ENCODE results near the gene CELA2A.

CELA2A gene

GRCh38 chr1:15414445-15414983, 42.0 kb upstream of the CELA2A start:
- Histone ChIP-seq H3K4me3 (ENCODE audit: low read depth, low read length) (no peak overlapping the region), H3K9me3 (no peaks in the 10 kb centered on the region), H3K27me3 (no peaks in the 10 kb centered on the region), H3K4me1 (no peaks in the 10 kb centered on the region; the same call in 1 of the 2 replicates), H3K36me3 (no peaks in the 10 kb centered on the region)
- no peak for DNase-seq
- TF ChIP-seq, protein P1, sequence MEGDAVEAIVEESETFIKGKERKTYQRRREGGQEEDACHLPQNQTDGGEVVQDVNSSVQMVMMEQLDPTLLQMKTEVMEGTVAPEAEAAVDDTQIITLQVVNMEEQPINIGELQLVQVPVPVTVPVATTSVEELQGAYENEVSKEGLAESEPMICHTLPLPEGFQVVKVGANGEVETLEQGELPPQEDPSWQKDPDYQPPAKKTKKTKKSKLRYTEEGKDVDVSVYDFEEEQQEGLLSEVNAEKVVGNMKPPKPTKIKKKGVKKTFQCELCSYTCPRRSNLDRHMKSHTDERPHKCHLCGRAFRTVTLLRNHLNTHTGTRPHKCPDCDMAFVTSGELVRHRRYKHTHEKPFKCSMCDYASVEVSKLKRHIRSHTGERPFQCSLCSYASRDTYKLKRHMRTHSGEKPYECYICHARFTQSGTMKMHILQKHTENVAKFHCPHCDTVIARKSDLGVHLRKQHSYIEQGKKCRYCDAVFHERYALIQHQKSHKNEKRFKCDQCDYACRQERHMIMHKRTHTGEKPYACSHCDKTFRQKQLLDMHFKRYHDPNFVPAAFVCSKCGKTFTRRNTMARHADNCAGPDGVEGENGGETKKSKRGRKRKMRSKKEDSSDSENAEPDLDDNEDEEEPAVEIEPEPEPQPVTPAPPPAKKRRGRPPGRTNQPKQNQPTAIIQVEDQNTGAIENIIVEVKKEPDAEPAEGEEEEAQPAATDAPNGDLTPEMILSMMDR (IDR thresholded peaks at IDR 0.05; ENCODE audit: low read depth, low read length) = no peak

- no peaks in the 10 kb centered on the region for H3K36me3 ChIP-seq
- no peak for DNase-seq
- H3K4me3 ChIP-seq (ENCODE audit: low read depth, low read length) = no peak overlapping the region
Measured at GRCh38 chr1:15417059-15417934, 39.2 kb upstream of the CELA2A start.

DNA sequence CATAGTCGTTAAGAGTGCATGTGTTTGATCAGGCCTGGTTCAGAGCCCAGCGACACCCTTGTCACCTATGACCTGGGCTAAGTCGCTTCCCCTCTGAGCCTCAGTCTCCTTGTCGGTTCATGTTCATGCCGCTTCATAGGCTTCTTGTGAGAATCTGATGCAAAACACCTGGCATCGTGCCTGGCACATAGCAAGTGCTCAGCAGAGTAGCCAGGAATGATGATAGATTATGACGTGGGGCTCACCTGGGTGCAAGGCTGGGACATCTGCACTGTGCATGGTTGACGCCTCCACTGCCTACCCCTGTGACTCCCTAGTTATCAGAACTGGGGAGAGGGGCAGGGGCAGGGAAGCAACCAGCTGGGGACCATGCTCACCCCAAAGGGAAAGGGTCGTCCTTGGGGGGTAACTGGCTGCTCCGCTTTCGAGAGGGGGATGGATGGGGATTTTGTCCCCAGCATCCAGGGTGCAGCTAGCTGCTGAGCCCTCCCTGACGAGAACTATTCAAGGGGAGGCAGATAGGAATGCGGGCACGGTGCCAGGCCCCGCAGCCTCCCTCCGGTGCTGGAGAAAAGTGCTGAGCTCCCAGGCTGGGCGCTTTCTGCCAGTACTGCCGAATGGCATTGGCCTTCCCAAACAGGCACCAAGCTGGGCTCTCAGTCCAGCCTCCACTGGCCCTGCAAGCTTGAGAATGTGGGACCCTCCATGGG, 37.6 kb upstream of the CELA2A start:
- no peaks in the 10 kb centered on the region for H3K27me3 ChIP-seq
- no peaks in the 10 kb centered on the region for H3K9me3 ChIP-seq
- no peak overlapping the region for H3K4me3 ChIP-seq (ENCODE audit: low read depth, low read length)
- H3K36me3 ChIP-seq = no peaks in the 10 kb centered on the region
- no peak for DNase-seq
- TF ChIP-seq, protein P1 (IDR thresholded peaks at IDR 0.05; ENCODE audit: low read depth, low read length) = no peak
- no peaks in the 10 kb centered on the region for H3K4me1 ChIP-seq

More at GRCh38 chr1:15417059-15417934, 39.2 kb upstream of the CELA2A start:
- H3K4me1 ChIP-seq = no peaks in the 10 kb centered on the region
- no peaks in the 10 kb centered on the region for H3K27me3 ChIP-seq
- no peaks in the 10 kb centered on the region for H3K9me3 ChIP-seq
- TF ChIP-seq, protein P1 (IDR thresholded peaks at IDR 0.05; ENCODE audit: low read depth, low read length) = no peak

GRCh38 chr1:15420853-15421465, 35.6 kb upstream of the CELA2A start:
- DNase-seq = no peak
- H3K27me3 ChIP-seq = no peaks in the 10 kb centered on the region
- no peaks in the 10 kb centered on the region for H3K9me3 ChIP-seq
- no peaks in the 10 kb centered on the region for H3K4me1 ChIP-seq
- TF ChIP-seq, protein P1 (IDR thresholded peaks at IDR 0.05; ENCODE audit: low read depth, low read length) = no peak
- no peaks in the 10 kb centered on the region for H3K36me3 ChIP-seq
- no peak overlapping the region for H3K4me3 ChIP-seq (ENCODE audit: low read depth, low read length)

- no peak overlapping the region for H3K4me3 ChIP-seq (ENCODE audit: low read depth, low read length)
- H3K9me3 ChIP-seq = no peaks in the 10 kb centered on the region
- H3K36me3 ChIP-seq = no peaks in the 10 kb centered on the region
- no peak for DNase-seq
- TF ChIP-seq, protein P1 (IDR thresholded peaks at IDR 0.05; ENCODE audit: low read depth, low read length) = no peak
- H3K27me3 ChIP-seq = no peaks in the 10 kb centered on the region
- no peaks in the 10 kb centered on the region for H3K4me1 ChIP-seq
Measured at GRCh38 chr1:15422871-15423270, 33.7 kb upstream of the CELA2A start.

Measured in BE2C (cell line).